ENCODE measurements around the gene SECTM1. TPM values are rescaled to one million over a fixed set of nuclear protein-coding genes. Genes with fewer than 3 reads are reported as not detected.

SECTM1 gene
- total RNA-seq, 6 experiments from 2014 or later, result 3.9 to 7.4 (median 5.8) TPM

DNA sequence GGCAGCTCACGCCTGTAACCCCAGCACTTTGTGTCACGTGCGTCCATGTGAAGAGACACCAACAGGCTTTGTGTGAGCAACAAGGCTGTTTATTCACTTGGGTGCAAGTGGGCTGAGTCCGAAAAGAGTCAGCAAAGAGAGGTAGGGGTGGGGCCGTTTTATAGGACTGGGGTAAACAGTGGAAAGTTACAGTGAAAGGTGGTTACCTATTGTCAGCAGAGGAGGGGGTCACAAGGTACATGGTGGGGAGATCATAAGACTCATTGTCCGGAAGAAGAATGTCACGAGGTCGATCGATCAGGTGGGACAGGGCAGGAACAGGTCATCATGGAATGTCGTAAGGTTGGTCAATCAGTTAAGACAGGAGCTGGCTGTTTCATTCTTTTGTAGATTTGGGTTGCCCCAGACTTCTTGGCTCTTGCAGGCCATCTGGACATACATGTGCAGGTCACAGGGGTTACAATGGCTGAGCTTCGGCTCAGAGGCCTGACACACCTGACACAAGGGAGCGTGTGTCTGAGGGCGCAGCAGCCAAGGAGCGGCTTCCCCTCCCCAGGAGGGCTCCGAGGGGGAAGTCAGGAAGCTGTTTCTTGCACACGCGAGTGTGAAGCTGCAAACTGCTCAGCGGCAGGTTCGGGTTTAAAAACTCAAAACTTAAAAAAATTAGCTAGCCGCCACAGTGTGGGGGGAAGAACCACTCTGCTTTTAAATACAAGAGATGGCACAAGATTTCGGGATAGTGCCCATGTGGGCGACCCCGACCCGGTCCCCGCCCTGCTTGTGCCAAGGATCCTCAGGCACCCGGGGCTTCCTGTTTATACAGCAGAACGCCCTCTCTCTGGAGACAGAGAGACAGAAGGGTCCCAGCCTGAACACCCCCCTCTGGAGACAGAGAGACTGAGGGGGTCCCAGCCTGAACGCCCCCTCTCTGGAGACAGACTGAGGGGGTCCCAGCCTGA is 13.1 kb upstream of the SECTM1 start:
- Histone ChIP-seq H3K27me3 (no peaks in the 10 kb centered on the region), H3K4me3 (no peak overlapping the region), H3K9me3 (no peaks in the 10 kb centered on the region), H3K4me1 (peaks cover 0 to 5% (median 0%) of the 10 kb centered on the region in 4 donors), H3K27ac (no peak overlapping the region), H3K36me3 (no peaks in the 10 kb centered on the region)
- no peak for TF ChIP-seq POLR2A (IDR thresholded peaks at IDR 0.05)
- TF ChIP-seq, protein P1, sequence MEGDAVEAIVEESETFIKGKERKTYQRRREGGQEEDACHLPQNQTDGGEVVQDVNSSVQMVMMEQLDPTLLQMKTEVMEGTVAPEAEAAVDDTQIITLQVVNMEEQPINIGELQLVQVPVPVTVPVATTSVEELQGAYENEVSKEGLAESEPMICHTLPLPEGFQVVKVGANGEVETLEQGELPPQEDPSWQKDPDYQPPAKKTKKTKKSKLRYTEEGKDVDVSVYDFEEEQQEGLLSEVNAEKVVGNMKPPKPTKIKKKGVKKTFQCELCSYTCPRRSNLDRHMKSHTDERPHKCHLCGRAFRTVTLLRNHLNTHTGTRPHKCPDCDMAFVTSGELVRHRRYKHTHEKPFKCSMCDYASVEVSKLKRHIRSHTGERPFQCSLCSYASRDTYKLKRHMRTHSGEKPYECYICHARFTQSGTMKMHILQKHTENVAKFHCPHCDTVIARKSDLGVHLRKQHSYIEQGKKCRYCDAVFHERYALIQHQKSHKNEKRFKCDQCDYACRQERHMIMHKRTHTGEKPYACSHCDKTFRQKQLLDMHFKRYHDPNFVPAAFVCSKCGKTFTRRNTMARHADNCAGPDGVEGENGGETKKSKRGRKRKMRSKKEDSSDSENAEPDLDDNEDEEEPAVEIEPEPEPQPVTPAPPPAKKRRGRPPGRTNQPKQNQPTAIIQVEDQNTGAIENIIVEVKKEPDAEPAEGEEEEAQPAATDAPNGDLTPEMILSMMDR (IDR thresholded peaks at IDR 0.05), result no peak
- peak in 2 of 4 donors; percentile 13 to 31 for ATAC-seq
- no peak for DNase-seq
- intact Hi-C loops (cut with DNase I), result no loop called here
- WGBS (ENCODE audit: insufficient coverage, low coverage, low lambda C conversion rate, missing lambda C conversion rate), result 47% methylated on average over 14 of the region's 28 CpGs

- Histone ChIP-seq H3K27ac (no peak overlapping the region), H3K4me3 (no peak overlapping the region), H3K36me3 (no peaks in the 10 kb centered on the region), H3K27me3 (no peaks in the 10 kb centered on the region), H3K9me3 (no peaks in the 10 kb centered on the region), H3K4me1 (peaks cover 0 to 5% (median 0%) of the 10 kb centered on the region in 4 donors)
- DNase-seq (no peak), ATAC-seq (no peak)
- TF ChIP-seq, protein P1 (IDR thresholded peaks at IDR 0.05), result no peak
- no peak for TF ChIP-seq POLR2A (IDR thresholded peaks at IDR 0.05)
- intact Hi-C loops (cut with DNase I), result no loop called here
- 90% methylated on average over 23 of the region's 42 CpGs for WGBS (ENCODE audit: insufficient coverage, low coverage, low lambda C conversion rate, missing lambda C conversion rate)
Measured at GRCh38 chr17:82345151-82345976, 11.8 kb upstream of the SECTM1 start.

DNA sequence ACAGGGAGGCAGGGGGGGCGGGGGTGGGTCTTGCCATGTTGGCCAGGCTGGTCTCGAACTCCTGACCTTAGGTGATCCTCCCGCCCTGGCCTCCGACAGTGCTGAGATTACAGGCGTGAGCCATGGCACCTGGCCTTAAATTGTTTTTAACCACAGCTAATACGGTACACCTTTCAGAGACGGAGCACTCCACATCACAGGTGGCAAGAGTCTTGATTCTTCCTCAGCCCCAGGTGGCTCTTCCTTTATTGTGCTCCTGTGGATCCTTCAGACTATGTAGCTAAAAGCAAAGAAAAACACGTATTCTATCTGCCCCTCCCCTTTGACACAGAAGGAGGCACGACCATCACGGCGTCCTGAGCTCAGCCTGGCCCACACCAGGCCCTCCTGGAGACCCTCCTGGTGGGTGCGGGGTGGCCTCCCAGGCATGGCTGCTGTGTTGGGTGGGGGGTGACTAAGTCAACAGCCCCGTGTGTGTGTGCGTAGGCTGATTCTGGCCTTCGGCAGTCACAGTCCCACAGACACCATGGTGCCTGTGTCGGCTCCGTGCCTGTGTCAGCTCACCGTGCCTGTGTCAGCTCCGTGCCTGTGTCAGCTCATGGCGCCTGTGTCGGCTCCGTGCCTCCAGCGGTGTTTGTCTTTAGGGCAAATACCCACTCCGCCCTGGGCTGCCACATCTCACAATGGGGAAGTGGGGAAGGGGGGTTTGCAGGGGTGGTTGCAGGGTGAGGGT is 10.8 kb upstream of the SECTM1 start:
- no peak overlapping the region for H3K27ac ChIP-seq
- no peak for DNase-seq
- WGBS (ENCODE audit: insufficient coverage, low coverage, low lambda C conversion rate, missing lambda C conversion rate), result 93% methylated on average over 3 of the region's 24 CpGs
- H3K9me3 ChIP-seq, result no peaks in the 10 kb centered on the region
- TF ChIP-seq, protein P1 (IDR thresholded peaks at IDR 0.05), result no peak
- TF ChIP-seq POLR2A (IDR thresholded peaks at IDR 0.05), result no peak
- H3K27me3 ChIP-seq, result no peaks in the 10 kb centered on the region
- H3K4me1 ChIP-seq, result peaks cover 0 to 8% (median 0%) of the 10 kb centered on the region in 4 donors
- intact Hi-C loops (cut with DNase I), result no loop called here
- peak in 1 of 4 donors; percentile 20 for ATAC-seq
- H3K4me3 ChIP-seq, result no peak overlapping the region
- no peaks in the 10 kb centered on the region for H3K36me3 ChIP-seq

DNA sequence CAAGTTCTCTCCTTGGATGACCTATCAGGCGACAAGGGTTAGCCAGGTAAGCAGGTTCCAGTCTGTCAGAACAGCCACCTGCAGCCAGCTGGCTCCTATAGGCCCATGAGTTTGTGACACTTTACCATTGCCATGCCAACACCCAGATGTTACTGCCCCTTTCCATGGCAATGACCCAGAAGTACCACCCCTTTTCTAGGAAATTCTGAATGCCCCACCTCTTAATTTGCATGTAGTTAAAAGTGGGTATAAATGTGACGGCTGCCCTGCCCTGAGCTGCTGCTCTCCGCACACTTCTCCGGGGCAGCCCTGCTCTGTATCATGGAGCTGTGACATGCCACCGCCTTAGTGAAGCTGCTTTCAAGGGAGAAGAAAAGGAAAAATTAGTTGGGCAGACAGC is 10.0 kb upstream of the SECTM1 start:
- H3K4me3 ChIP-seq, result no peak overlapping the region
- ATAC-seq (no peak), DNase-seq (no peak)
- WGBS (ENCODE audit: insufficient coverage, low coverage, low lambda C conversion rate, missing lambda C conversion rate), result 96% methylated on average over 5 of the region's 5 CpGs
- H3K27ac ChIP-seq, result no peak overlapping the region
- peaks cover 0 to 9% (median 0%) of the 10 kb centered on the region in 4 donors for H3K4me1 ChIP-seq
- no peak for TF ChIP-seq POLR2A (IDR thresholded peaks at IDR 0.05)
- TF ChIP-seq, protein P1 (IDR thresholded peaks at IDR 0.05), result no peak
- intact Hi-C loops (cut with DNase I), result no loop called here
- H3K27me3 ChIP-seq, result no peaks in the 10 kb centered on the region
- no peaks in the 10 kb centered on the region for H3K9me3 ChIP-seq
- no peaks in the 10 kb centered on the region for H3K36me3 ChIP-seq

Measured in right lobe of liver (tissue), 6 donors.